ENCODE data around the gene UBAP2.
A peak's percentile ranks its signal among the peaks of the same experiment; 100 is the strongest.
"Not testable (repeated sequence)": the region's sequence is repeated elsewhere in the genome, so short reads cannot be mapped to it uniquely, and the experiment has no call there.

UBAP2 gene

DNA sequence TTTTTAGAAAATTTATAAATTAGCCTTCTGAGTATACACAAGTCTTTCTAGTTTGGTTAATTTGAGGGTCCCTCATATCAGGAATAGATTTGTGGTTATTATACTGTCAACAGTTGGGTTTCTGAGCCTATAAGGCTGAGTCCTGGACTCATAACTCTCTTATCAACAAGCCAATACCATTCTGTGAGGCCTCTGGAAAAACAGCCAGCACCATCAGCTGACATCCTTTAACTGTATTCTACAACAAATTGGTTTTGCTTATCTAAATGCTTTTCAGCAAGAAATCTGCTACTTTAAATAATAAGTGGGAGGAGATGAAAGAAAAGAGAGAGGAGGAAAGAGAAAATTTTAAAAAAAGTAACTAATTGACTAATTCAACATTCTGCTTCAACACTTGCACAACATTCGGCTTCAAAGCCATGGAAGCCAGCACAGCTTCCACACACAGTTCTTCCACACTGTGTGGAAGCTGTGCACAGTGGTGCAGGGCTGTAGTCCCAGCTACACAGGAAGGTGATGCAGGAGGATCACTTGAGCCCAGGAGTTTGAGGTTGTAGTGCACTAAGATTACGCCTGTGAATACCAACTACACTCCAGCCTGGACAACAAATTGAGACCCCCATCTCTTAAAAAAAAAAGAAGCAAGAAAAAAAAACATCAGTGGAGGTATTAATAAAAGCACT is 84.5 kb downstream of the UBAP2 start:
- DNase-seq (ENCODE audit: low spot score): peak; percentile 7

DNA sequence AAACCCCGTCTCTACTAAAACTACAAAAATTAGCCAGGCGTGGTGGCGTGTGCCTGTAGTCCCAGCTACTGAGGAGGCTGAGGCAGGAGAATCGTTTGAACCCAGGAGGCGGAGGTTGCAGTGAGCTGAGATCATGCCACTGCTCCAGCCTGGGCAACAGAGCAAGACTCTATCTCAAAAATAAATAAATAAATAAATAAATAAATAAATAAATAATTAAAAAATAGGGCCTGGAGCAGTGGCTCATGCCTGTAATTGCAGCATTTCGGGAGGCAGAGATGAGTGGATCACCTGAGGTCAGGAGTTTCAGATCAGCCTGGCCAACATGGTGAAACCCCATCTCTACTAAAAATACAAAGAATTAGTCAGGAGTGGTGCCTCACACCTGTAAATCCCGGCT is 86.2 kb downstream of the UBAP2 start:
- not testable (repeated sequence) for DNase-seq (ENCODE audit: low spot score)

DNA sequence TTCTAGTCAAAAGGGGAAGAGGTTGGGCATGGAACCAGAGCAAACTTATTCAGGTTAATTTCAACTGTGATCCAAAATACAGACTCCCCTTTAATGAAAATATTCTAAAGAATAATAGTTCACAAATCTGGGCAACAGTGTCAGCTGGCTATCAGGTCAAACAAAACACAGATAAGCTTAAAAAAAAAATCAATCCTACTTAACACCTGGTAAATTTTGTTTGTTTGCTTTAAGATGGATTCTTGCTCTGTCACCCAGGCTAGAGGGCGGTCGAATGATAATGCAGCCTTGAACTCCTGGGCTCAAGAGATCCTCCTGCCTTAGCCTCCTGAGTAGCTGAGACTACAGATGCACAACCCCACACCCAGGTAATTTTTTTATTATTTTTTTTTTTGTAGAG is 89.0 kb downstream of the UBAP2 start:
- DNase-seq (ENCODE audit: low spot score): no peak

DNA sequence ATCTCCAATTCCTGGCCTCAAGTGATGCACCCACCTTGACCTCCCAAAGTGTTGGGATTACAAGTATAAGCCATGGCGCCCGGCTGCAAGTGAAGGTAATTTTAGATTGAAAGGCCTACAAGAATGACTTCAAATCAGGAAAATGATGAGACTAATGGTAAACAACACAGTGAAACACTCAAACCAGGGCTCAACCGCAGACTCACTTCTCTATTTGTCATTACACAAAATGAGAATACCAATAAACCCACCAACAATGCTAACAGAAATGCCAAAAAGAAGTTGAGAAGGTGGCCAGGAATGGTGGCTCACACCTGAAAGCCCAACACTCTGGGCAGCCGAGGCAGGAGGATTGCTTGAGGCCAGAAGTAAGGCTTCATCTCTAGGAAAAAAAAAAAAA is 92.1 kb downstream of the UBAP2 start:
- DNase-seq (ENCODE audit: low spot score): no peak

DNA sequence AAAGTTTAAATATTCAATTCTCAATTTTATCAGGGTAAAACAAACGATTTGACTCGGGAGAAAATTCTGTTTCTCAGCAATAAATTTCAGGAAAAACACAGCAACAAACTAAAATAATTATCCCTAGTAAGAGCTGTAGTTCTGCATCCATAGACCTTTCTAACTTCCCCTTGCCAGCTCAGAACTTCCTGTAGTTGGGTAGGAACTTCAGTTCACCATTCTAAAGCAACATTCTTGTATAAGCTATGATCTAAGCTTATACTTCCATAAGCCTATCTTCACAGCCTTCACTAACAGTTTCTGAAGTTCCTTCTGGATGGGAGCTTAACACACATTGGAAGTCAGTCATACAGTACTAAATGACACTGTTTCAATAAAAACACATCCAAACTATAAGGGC is 96.6 kb downstream of the UBAP2 start:
- no peak for DNase-seq (ENCODE audit: low spot score)

DNA sequence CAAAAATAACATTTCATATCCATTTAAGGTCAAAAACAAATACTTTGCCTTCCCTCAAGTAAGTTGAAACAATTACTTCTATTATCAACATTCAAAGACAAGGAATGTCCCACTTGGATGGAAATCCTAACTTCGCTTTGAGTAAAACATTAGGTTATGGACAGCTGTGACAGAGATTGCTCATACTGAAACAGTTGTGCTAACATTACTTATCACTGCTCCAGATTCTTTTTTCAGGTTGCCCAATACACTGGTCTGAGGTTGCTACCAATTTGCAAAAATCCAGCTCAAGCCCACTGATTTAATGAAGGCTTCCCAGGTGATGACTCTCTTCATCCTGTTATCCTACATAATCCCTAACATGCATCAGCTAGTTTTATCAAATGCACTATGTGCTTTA is 98.3 kb downstream of the UBAP2 start:
- DNase-seq (ENCODE audit: low spot score): no peak

DNA sequence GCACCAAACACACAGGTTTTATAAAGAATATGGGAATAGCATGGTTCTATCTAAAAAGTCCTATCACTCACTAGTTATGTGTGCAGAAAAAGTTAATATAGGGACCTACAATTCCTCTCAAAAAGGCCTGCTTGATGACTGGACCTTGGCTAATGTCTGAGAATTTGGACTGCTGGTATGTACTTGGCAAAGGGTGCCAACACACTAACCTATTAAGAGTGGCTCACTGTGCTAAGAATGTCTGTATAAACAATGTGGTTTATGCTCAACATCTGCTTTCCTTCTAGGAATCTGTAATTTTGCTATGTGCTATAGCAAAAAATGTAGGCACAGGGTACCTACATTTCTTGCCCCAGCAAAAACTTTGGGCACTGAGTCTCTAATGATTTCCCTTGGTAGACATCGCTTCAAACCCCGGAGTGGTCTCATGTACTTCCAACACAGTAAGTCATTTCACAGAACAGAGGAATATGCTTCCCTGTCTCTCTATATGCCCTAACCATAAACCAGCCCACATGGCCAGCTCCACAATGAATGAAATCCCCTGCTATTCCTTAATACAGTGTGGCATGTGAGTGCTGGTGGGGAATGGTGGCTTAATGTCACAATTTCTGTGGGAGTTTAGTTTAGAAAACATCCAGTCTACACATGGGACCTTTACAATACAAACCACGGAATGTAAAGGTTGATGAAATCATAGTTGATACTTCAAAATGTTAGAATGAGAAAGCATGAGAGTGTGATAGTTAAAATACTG is 101.7 kb downstream of the UBAP2 start:
- no peak for DNase-seq (ENCODE audit: low spot score)

DNA sequence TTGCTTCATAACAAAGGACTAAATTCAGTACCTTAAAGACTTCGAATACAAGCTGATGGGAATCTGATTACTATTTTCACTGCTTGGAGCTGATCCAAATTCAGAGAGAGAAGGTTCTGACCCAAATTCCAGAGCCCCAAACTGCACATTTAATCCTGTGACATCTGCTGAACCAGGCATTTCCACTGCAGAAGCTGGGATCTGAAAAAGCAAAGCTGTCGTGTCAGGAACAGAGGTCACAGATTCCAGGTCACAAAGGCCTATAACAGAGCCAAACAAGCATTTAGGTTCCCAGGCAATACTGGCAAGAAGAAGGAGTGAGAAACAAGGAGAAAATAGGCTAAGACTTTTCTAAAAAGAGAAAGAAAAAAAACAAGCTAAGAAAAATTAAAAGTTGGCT is 105.3 kb downstream of the UBAP2 start:
- no peak for DNase-seq (ENCODE audit: low spot score)

DNA sequence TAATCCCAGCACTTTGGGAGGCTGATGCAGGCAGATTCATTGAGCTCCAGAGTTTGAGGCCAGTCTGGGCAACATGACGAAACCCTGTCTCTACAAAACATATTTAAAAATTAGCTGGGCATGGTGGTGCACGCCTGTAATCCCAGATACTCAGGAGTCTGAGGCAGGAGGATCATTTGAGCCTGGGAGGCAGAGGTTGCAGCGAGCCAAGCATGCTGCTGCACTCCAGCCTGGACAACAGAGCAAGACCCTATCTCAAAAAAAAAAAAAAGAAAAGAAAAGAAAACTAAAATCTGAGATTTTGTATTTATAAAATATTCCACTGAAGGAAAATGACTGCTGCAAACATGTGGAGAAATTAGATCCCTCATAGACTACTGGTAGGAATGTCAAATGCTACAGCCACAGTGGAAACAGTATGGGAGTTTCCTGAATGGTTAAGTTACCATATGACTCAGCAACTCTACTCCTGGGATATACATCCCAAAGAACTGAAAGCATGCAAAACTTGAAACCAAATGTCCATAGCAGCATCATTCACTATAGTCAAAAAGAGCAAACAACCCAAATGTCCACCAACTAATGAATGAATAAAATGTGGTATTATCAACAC is 106.1 kb downstream of the UBAP2 start:
- no peak for DNase-seq (ENCODE audit: low spot score)

DNA sequence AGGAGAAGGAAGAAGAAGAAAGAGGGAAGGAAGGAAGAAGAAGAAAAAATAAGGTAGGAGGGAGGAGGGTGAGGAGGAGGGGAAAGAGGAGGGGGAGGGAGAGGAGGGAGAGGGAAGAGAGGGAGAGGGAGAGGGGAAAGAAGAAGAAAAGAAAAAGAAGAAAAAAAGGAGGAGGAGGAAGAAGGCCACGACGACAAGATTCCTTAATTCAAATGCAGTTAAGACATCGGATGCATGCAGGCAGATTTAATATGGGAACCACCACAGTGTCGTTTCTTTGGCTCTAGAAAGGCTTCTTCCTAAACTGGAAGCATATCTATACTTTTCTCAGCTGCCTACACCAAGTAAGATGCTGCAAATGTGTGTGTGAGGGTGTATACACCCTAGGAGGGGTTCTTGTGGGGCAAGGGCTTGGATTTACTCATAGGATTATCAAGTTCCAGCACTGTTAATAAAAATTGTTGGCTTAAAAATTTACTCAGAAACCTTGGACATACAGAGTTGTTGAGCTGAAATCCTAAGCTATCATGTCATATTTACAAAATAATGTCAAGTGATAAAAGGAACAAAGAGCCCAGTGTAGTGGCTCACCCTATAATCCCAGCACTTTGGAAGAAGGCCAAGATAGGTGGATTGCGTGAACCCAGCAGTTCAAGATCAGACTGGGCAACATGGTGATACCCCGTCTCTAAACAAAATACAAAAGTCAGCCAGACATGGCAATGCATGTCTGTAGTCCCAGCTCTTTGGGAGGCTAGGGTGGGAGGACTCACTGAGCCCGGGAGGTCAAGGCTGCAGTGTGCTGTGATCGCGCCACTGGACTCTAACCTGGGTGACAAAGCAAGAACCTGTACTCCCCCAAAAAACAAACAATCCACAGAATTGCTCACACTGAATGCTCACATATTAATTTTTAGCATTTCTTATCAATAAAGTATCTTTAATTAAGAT is 108.5 kb downstream of the UBAP2 start:
- DNase-seq (ENCODE audit: low spot score): no peak

DNA sequence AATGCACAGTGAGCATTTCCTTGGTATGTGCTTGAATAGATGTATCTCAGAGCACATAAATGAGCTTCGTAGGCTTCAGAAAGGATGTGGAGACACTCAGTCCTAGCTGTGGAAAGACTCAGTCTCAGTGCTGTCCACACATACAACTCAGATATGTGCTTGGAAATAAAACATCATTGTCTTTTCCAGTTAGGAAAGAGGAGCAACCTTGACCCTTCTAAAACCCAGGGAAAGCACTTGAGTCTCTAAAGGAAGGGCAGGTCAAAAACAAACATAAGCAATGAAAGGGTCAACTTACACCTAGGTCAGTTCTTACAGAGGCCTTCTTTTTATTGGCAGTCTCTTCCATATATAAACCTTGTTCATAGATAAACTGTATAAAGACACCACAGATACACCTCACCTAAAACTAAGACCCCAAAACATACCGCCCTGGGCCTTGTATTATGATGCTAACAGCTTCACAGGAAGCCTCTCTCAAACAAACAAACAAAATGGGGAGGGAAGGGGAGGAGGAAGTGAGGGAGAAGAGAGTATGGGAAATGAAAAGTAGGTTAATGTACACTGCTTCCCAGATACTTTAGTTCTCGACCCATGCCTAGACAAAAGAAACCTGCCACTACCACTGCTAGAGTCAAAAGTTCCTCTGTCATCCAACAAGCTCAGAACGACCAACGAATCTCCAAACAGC is 114.4 kb downstream of the UBAP2 start:
- DNase-seq (ENCODE audit: low spot score): no peak

DNA sequence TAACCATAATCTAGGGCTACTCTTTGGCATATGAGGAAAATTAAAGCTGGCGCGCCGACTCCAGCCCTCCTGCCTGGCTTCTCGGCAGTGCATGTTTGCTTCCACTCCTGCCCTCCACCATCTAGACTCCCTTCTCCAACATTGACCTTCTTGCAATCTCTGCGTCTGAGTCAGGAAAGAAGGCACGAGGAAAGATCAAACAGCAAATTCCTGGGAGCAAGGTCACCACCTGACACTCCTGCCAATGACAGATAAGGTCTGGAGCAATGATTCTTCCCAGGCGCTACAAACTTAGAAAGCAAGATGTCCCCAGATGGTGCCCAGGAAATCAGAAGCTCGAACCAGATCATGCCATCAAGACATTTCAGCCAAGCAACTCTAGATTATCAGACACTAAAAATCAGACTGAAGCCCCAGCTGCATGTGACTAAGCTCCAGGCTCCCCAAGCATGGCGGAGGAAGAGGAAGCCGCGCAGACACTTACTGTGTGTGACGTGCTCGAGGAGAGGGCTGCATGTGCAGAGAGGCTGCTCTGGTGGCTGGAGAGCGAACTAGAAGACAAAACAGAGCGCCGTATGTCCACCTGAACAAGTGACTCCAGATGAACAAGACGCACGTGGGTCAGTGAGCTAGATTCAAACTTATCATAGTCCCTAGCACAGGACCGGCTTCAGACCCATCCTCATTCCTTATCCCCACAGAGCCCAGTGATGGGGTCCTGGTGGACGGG is 116.4 kb downstream of the UBAP2 start:
- no peak for DNase-seq (ENCODE audit: low spot score)

DNA sequence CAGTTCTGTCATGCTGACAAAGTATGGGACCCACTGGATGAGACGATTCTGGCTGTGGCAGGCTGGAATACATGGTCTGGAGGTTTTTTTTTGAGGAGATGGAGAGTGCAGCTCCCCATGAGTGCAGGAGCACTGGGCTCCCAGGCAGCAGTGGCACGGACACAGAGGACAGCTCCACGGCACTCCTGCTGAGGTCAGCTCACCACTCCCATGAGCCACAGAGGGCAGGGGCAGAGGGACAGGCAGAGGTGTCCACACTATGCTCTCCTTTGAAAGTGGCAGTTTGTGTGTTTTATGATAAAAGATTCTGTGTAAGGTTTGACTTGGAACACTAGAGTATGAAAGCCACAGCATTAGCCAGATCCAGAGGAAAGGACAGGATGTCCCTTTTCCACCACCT is 117.4 kb downstream of the UBAP2 start:
- DNase-seq (ENCODE audit: low spot score): no peak

DNA sequence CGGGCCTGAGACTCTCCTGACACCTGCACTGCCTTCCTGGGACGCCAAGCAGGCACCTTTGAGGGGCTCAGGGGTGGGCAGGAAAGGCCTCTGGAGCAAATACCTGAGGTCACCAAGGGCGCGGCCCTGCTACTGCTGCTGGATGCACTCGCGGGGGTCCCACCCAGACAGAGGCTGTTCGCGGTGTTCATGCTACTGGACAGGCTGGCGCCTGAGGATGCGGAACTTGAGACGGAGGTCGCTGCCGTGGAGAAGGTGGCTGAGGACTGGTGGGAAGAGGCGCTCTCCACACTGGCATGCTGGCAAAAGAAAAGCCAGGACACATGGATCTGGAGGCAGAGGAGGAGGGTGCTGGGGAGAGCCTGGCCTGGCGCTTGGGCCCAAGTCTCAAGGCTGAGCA is 121.0 kb downstream of the UBAP2 start:
- DNase-seq (ENCODE audit: low spot score): no peak

DNA sequence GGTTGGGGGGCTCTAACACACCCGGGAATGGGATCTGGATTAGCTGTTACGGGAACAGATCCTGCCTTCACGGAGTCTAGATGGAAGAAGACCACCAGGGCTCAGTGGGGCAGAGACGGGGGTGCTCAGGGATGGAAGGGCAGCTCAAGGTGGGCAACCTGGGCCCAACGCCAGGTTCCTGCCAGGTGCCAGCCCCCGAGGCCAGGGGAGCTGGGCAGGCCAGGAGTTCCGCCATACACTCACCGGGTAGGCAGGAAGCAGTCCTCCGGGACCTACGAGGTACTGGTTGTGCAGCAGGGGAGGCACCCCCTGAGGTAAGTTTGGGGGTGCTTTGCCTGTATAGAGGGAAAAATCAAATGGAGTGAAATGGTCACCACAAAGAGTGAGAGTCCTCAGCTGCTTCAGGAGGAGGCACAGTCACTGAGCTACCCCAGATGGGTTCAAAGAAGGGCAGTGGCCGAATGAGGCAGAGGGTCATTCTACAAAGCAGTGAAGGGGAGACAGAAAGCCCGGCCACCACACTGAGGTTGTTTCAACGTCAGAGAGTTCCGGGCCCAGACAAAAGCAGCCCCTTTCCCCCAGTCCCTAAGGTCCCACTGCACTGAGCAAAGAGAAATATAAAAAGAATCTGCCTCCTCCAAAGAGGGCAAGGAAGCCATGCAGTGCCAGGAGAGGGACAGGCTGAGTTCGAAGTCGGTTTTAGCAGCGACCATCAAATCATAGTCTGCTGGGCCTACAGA is 121.8 kb downstream of the UBAP2 start:
- no peak for DNase-seq (ENCODE audit: low spot score)

DNA sequence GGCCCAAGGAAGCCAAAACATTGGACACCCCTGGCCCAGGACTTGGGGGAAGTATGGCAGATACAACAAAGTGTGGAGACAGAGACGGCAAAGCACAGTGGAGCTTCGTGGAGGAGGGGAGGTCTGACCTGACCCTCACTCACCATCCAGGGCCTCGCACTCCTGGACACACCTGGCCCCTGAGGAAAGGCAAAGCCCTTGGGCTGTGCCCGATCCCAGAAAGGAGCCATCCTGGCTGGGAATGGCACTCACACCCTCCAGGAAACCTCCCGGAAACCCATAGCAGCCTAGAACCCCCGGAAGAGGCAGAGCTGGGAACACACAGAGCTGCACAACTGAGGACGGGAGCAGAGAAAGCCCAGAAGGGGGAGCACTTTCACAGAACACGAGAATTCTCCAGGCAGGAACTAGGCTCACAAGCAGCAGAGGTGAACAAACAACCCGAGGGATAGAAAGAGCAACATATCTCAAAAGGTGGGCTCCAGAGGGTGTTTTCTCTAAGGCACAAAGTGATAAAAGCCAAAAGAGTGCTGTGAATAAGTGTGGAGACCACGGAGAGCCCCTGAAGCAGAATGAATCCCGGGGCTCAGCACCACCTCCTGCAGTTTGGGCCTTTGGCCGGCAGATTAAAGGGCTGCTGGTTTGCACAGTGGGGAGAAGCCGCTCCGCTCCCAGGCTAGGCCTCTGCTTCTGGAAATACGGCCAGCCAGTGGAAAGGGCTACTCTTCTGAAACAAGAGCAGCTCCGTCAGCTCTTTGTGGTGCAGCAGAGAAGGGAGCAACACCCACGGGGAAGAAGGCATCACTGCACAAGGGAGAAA is 123.5 kb downstream of the UBAP2 start:
- DNase-seq (ENCODE audit: low spot score): peak; percentile 81

DNA sequence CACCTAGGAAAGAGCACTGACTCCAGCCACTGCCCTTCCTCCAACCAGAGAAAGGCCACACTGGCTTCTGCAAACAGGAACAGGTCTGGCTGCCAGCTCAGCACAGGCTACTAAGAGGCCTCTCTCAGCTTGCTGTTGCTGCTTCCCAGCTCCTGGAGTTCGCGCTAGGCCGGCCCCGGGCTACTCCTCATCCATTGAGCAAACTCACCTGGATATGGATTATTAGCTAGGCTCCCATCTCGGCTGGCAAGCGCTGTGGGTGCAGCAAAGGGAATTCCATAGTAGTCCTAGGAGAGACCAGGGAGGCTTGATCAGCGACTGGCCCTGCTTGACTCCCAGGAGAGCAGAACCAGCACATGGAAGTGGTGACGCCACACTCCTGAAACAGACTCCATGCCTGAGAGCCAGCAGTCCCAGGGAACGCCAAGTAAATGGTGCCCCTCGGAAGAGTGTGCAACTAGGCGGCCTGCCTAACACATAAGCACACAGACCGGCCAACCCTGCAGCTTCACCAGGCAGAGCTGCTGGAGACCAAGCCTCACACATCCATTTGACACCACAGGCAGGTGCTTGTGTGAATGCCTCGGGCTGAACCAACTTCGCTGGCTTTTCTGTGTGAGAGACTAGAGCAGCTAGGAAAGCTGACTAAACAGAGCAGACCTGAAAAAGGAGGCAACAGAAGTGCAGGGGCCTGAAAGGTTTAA is 124.5 kb downstream of the UBAP2 start:
- no peak for DNase-seq (ENCODE audit: low spot score)

DNA sequence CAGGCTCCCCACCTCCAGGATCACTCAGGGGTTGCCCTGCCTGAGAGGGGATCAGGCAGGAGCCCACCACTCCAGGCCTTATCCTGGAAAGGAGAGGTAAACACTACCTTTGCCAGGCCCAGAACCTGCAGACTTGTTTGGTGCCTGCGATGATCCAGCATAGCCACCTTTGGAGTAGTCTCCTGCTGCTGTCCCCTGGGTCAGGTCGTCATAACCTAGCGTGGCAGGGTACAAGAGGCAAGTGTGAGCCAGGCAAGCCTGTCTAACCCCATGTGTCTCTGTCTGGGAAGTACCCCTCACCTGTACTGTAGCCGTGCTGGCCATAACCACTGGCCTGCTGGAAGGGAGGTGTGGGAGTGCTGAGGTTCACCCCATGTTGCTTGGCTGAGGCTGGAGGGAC is 125.6 kb downstream of the UBAP2 start:
- DNase-seq (ENCODE audit: low spot score): no peak
